Forelimb muscle (tissue), 1 donor: ENCODE measurements around the gene GMDS. TPM values are rescaled to one million over a fixed set of nuclear protein-coding genes. Genes with fewer than 3 reads are reported as not detected.
A peak's percentile ranks its signal among the peaks of the same experiment; 100 is the strongest.
"Not testable (repeated sequence)": the region's sequence is repeated elsewhere in the genome, so short reads cannot be mapped to it uniquely, and the experiment has no call there.

Experiments used
- DNase-seq: peaks from one replicate; pipeline ENCODE4 v3.0.0-alpha.2; 2013; ENCODE audit warnings: low read depth
- polyA plus RNA-seq: library from polyadenylated mRNA; unstranded; fragments of 120-200 nt; gene quantifications from one replicate; pipeline ENCODE4 v1.2.1, GENCODE V29; 2013; ENCODE audit not compliant: insufficient read length

The GMDS gene
- polyA plus RNA-seq, 1 donor: 10.4 TPM

- DNase-seq: no peak
Measured at GRCh38 chr6:1858859-1859258, 386.5 kb downstream of the GMDS start.

GRCh38 chr6:1858196-1858595, 387.2 kb downstream of the GMDS start:
- DNase-seq: peak; percentile 82

GRCh38 chr6:1856381-1856780, 389.0 kb downstream of the GMDS start:
- DNase-seq: no peak

- DNase-seq: no peak
Measured at GRCh38 chr6:1855890-1856289, 389.5 kb downstream of the GMDS start.

- no peak for DNase-seq
Measured at GRCh38 chr6:1854296-1854695, 391.1 kb downstream of the GMDS start.

- no peak for DNase-seq
Measured at GRCh38 chr6:1853761-1854160, 391.6 kb downstream of the GMDS start.

- DNase-seq: no peak
Measured at GRCh38 chr6:1851681-1852456, 393.5 kb downstream of the GMDS start.

GRCh38 chr6:1850840-1851157, 394.6 kb downstream of the GMDS start:
- DNase-seq: no peak

GRCh38 chr6:1850121-1850839, 395.1 kb downstream of the GMDS start:
- DNase-seq: no peak

GRCh38 chr6:1849691-1850090, 395.7 kb downstream of the GMDS start:
- no peak for DNase-seq

- DNase-seq: no peak
Measured at GRCh38 chr6:1848752-1849151, 396.7 kb downstream of the GMDS start.

GRCh38 chr6:1846611-1847010, 398.8 kb downstream of the GMDS start:
- no peak for DNase-seq

- DNase-seq: not testable (repeated sequence)
Measured at GRCh38 chr6:1845543-1845942, 399.9 kb downstream of the GMDS start.

GRCh38 chr6:1842334-1842733, 403.1 kb downstream of the GMDS start:
- no peak for DNase-seq

GRCh38 chr6:1841136-1841535, 404.3 kb downstream of the GMDS start:
- DNase-seq: no peak

- no peak for DNase-seq
Measured at GRCh38 chr6:1840491-1841121, 404.8 kb downstream of the GMDS start.

- no peak for DNase-seq
Measured at GRCh38 chr6:1839361-1839760, 406.0 kb downstream of the GMDS start.

GRCh38 chr6:1838604-1839213, 406.7 kb downstream of the GMDS start:
- DNase-seq: no peak

- no peak for DNase-seq
Measured at GRCh38 chr6:1837826-1838225, 407.6 kb downstream of the GMDS start.

- DNase-seq: no peak
Measured at GRCh38 chr6:1836690-1837089, 408.7 kb downstream of the GMDS start.

GRCh38 chr6:1834646-1835516, 410.5 kb downstream of the GMDS start:
- no peak for DNase-seq

GRCh38 chr6:1834207-1834606, 411.2 kb downstream of the GMDS start:
- DNase-seq: no peak
